ENCODE data around the gene CCL22.
"Not testable (repeated sequence)": the region's sequence is repeated elsewhere in the genome, so short reads cannot be mapped to it uniquely, and the experiment has no call there.

The CCL22 gene

DNA sequence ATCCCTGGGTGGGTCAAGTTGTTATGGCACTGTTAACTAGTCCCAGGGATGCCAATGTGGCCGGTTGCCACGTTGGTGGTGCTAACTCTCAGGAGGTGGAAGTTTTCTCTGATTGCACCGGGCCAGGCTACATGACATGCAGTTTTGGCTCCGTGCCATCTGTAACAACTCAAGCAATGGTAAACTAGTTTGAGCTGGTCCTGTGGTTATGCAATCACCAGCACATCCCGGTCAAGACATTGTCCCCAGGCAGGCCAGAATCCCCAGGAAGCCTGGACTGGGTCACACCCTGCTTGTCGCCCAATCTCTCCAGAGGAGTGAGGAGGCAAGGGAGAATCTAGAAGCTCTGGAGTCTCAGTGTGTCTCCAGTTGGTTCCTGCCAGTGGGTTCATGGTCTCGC lies 35.9 kb downstream of the CCL22 start:
- DNase-seq (ENCODE audit: low read depth), result no peak

DNA sequence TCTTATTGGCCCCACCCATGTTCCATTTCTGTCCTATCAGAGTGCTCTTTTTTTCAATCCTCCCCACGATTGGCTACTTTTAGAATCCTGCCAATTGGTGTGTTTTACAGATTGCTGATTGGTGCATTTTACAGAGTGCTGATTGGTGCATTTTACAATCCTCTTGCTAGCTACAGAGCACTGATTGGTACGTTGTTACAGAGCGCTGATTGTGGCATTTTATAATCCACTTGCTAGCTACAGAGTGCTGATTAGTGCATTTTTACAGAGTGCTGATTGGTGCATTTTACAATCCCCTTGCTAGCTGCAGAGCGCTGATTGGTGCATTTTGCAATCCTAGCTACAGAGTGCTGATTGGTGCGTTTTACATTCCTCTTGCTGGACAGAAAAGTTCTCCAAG lies 36.4 kb downstream of the CCL22 start:
- DNase-seq (ENCODE audit: low read depth), result no peak

DNA sequence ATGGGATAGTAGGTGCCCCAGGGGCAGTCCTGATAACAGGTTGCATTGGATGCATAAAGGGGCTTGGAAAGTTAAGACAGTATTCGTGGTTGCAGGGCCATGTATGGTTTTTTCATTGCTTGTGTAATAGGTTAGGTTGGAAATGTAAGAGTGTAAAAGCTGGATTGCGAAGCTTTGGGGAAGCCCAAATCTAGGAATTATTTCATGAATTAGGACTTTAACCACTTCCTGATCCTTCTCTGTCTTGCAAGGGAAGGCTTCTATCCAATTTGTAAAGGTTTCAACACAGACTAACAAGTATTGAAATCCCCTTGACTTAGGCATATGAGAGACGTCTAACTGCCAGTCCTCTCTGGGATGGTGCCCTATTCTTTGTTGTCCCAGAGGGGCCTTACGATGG lies 38.2 kb downstream of the CCL22 start:
- DNase-seq (ENCODE audit: low read depth), result no peak

DNA sequence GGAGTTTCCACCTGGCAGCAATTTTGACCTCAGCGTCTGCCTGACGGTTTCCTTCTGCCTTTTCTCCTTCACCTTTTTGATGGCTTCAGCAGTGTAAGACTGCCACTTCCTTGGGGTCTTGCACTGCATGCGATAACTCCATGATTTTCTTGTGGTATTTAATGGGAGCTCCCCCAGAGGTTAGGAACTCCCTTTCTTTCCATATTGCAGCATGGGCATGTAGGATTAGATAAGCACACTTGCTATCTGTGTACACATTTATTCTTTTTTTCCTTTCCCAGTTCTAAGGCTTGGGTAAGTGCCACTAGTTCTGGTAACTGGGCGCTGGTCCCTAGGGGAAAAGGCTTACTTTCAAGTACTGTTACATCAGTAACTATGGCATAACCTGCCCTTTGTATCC lies 38.9 kb downstream of the CCL22 start:
- not testable (repeated sequence) for DNase-seq (ENCODE audit: low read depth)

DNA sequence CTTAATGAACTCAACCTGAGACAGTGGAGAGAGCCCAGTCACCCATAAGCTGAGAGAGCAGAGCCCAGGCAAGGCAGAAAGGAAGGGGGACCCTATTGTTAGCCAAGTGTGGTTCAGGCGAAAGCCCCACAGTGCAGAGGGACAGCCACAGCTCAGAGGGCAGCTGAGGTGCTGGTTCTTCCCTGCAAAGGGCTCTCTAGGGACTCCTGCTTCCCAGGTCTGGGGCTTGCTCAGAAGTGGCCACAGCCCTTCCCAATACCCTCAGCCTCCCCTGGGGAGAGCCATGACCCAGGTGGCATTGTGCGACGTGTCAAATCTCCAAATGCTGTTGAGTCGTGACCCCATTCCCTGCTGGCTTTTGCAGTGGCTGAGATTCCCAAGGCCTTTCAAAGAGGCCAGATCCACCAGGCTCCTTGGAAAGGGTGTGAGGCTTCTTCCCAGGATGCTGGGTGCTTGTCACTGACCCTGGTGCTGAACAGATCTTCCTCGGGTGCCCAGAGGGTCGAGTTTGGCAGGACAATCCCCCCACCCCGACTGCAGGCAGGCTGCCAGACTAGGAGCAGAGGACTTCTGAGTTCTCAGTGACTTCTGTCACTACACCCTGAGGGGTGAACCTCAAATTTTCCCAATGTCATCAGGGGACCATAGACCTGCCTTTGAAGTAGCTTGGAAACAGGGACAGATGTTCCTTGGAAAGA lies 43.5 kb downstream of the CCL22 start:
- no peak for DNase-seq (ENCODE audit: low read depth)

DNA sequence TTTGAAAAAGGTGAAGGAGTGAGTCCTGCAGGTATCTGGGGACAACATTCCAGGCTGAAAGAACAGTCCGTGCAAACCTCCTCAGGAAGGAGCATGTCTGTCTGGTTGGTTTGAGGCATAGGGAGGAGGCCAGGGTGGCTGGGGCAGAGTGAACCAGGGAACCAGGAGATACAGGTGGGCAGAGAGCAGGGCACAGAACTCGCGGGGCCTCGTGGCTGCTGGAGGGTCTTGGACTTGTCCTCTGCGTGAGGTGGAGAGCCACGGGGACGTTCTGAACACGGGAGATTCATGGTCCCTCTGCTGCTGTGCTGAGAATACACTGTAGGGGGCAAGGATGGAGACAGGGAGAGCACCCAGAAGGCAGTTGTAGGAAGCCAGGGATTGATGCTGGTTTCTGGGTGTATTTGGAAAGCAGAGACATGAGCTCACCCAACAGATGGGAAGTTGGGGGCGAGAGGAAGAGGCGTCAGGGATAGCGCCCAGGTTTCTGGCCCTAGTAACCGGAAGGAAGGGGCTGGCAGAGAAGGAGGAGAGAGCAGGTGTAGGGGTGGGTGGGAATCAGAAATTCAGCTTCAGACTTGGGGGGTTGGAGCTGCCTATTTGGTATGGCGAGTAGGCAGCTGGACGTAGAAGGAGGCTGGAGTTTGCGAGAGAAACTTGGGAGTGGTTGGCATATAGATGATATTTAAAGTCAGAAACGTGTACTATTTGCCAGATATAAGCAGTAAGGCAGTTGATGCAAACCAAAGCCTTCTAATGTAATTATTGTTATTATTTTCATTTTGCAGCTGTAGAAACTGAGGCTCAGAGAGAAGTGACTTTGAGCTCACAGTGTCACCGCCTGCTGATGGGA lies 45.6 kb downstream of the CCL22 start, which contains the start of gene CCL17:
Gene CCL17 (plus strand): TSS at position 803 of the 853 bp plus-strand sequence. CDS start 9,166 bp downstream, outside the sequence.
- no peak for DNase-seq (ENCODE audit: low read depth)

DNA sequence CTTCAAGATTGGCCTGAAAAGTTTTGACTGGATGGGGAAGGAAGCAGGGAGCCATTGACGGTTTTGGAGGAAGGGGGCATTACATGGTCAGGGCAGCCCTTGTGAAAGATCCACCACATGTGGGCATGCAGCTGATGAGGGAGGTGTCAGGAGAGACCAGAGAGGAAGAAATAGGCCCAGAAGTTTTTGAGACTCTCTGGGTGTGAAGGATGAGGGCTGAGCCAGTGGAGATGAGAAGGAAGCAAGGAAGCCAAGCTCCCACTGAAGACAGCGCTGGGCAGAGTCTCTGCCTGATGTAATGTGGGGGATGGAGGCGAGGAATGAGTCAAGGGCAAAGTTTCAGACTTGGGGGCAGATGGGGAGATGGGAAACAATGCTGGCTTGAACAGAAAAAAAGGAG lies 46.5 kb downstream of the CCL22 start:
- DNase-seq (ENCODE audit: low read depth), result no peak

DNA sequence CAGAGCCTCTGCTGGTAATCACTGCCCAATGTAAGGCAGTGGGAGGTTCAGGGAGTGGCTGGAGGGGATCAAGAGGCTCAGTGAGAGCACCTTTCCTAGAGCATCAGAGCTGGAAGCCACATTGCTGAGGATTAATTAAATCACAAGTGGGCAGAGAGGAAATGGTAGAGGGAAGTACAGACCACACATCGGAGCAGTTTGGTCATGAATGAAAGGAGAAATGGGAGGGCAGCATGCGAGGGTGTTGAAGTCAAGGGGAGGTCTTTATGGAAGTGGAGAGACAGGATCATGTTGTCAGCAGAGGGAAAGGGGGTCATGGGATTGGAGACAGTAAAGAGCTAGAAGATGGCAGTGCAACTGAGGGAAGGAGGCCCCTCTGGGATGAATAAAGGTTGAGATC lies 48.3 kb downstream of the CCL22 start:
- no peak for DNase-seq (ENCODE audit: low read depth)

DNA sequence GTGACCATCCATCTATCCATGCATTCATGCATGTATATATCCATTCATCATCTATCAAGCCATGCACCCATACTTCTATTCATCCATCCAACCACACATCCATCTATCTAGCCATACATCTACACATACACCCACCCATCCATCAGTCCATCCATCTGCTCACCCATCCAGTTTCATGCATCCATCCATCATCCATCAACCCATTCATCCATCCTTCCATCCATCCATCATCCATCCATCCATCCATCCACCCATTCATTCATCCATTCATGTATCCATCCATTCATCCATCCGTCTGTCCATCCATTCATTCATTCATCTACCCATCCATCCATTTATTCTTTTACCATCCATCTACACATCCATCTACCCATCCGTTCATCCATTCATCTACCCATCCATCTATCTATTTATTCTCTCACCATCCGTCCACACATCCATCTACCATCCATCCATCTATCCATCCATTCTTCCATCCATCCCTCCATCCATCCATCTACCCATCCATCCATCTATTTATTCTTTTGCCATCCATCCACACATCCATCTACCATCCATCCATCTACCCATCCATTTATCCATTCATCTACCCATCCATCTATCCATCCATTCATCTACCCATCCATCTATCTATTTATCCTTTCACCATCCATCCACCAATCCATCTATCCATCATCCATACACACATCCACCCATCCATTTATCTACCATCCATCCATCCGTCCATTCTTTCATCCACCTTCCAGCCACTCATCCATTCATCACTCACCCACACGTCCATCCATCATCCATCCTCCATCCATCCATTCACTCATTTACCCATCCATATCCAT lies 49.2 kb downstream of the CCL22 start:
- no peak for DNase-seq (ENCODE audit: low read depth)

DNA sequence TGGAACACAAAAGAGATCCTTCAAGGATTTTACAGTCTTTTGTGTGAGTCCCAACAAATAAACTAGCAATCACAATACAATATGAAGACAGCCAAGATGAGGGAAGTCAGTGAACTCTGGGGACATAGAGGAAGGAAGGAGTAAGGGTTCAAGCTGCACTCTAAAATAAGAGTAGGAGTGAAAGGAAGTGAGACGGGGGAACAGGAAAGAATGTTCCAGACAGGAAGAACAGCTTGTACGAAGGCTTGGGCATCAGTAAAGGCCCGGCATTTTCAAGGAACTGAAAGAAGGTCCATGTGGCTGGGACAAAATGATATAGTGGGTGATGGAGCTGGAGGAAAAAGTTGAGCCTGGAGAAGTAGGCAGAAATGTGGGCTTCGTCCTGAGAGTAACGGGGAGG lies 50.5 kb downstream of the CCL22 start:
- no peak for DNase-seq (ENCODE audit: low read depth)

DNA sequence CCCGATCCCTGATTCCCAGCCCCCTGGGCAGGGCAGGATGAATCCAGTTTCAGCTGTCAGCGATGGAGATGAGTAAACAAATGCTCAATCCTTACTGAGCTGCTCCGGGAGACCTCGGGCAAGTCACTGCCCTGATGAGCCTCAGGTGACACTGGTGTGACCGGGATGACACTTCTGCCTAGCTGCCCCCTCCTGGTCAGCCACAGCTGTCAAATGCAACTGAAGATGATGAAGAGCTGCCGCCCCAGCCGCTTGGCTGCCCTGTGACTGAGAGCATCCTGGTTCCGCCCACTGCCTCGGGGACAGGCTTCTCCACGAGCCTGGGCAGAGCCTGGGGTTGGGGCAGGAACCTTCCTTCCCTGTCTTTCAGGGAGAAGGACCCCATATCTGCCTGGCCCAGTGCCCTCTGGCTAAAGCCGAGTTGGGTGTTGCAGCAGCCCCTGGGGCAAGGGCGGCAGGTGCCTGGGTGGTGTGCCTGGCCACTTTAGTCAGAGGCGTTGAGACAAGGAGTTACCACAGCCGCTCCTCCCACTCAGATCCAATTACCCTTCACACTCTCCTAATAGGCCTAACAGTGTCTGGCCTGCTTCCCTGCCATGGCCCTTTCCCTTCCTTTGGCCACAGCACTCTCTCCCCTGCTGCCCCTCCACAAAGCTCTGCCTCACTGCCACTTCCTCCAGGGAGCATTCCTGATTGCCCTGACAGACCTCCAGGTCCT lies 51.4 kb downstream of the CCL22 start:
- no peak for DNase-seq (ENCODE audit: low read depth)

DNA sequence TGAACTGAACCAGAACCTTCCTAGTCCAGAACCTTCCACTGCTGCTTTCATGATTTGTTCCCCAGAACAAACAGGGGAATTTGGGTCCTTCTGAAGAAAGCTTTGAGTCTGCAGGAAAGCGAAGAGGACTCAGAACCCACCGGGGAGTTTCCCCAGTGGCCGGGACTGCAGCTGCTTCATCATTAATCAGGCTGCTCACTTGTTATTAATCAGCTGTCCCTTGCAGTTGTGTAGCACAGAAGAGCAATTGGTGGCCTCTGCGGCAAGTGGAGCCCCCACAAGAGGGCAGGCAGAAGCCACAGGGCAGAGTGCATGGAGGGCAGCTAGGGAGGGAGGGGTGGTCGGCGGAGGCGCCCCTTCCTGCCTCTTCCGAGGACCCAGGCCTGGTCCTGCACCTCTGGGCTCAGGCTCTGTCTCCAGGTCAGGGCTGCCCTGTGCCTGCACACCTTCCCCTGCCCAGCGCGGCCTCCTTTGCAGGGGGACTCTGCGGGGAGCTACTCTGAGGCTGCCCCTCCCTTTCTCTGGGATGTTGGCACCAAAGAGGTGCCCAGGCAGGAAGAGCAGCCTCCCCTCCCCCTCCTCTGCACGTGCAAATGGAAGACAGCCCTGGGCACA lies 52.9 kb downstream of the CCL22 start:
- no peak for DNase-seq (ENCODE audit: low read depth)

DNA sequence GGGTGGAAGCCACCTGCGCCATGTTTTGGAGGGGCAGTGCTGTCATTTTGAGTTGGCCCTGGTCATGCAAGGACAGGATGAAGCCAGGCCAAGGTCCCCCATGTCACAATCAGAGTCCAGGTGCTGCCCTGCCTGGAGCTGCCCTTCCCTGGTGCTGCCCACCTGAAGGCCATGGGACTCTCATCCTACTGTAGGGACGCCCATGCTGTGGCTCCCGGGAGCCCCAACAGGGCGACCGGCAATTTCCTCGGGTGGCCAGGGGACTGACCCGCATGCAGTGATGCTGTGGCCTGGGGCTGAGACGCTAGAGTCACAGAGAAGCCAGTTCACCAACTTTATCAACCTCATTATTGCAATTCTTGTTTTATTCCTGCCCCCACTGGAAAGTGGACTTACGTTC lies 54.0 kb downstream of the CCL22 start:
- DNase-seq (ENCODE audit: low read depth), result no peak

DNA sequence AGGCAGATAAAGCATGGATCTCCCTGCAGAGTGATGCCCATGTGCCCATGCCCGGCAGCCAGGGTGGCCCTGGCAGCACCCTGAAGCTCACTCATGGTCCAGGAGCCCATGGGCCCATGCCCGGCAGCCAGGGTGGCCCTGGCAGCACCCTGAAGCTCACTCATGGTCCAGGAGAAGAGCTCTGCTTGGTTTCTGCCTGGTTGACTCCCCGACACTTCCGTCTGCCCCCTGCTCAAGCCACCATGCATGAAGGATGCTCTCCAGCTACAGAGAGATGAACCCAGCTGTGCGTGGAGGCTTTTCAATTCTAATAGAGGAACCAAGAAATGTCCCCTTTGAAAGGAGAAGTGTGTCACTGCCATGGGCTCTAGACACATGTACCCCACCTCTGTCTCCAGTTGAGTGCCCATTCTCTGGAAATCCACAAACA lies 54.7 kb downstream of the CCL22 start:
- DNase-seq (ENCODE audit: low read depth), result no peak

DNA sequence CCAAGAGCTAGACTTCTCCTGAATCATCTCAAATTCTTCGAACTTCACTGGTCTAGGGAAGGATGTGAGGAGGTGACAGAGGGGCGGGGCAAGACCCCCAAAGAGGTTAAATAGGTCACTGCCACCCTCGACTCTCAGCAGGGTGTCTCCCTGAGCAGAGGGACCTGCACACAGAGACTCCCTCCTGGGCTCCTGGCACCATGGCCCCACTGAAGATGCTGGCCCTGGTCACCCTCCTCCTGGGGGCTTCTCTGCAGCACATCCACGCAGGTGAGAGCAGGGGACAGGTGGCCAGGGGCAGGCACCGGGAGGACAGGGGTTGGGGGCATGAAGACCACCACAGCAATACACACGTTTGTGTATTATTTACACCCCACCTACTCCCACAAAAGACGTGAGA lies 55.1 kb downstream of the CCL22 start:
- no peak for DNase-seq (ENCODE audit: low read depth)

Measured in activated T-cell treated with anti-CD3 and anti-CD28 coated beads for 1 hour (primary cell).